Choroid plexus epithelial cell (primary cell): Measurements from ENCODE around the gene KLF2.
A peak's percentile ranks its signal among the peaks of the same experiment; 100 is the strongest.

Experiments used
- DNase-seq: peaks from one replicate; pipeline ENCODE4 v3.0.0-alpha.2; 2010; ENCODE audit warnings: low read depth
- H3K4me3 ChIP-seq: 2 replicates; pipeline ENCODE4 v1.5.1; 2011; ENCODE audit warnings: low read depth, mild to moderate bottlenecking, control low read depth, low read length, moderate library complexity
- TF ChIP-seq, protein P1 (sequence below): conservative IDR thresholded peaks from 2 replicates; pipeline ENCODE4 v1.5.1; 2011; ENCODE audit warnings: low read depth, mild to moderate bottlenecking, control low read depth, inconsistent platforms, low read length, moderate library complexity

KLF2 gene

GRCh38 chr19:16373079-16373478 is 48.5 kb downstream of the KLF2 start:
- DNase-seq = no peak
- TF ChIP-seq, protein P1, sequence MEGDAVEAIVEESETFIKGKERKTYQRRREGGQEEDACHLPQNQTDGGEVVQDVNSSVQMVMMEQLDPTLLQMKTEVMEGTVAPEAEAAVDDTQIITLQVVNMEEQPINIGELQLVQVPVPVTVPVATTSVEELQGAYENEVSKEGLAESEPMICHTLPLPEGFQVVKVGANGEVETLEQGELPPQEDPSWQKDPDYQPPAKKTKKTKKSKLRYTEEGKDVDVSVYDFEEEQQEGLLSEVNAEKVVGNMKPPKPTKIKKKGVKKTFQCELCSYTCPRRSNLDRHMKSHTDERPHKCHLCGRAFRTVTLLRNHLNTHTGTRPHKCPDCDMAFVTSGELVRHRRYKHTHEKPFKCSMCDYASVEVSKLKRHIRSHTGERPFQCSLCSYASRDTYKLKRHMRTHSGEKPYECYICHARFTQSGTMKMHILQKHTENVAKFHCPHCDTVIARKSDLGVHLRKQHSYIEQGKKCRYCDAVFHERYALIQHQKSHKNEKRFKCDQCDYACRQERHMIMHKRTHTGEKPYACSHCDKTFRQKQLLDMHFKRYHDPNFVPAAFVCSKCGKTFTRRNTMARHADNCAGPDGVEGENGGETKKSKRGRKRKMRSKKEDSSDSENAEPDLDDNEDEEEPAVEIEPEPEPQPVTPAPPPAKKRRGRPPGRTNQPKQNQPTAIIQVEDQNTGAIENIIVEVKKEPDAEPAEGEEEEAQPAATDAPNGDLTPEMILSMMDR = no peak
- H3K4me3 ChIP-seq = no peak overlapping the region

GRCh38 chr19:16373532-16373931 is 48.9 kb downstream of the KLF2 start:
- peak; percentile 86 for DNase-seq
- no peak overlapping the region for H3K4me3 ChIP-seq

DNA sequence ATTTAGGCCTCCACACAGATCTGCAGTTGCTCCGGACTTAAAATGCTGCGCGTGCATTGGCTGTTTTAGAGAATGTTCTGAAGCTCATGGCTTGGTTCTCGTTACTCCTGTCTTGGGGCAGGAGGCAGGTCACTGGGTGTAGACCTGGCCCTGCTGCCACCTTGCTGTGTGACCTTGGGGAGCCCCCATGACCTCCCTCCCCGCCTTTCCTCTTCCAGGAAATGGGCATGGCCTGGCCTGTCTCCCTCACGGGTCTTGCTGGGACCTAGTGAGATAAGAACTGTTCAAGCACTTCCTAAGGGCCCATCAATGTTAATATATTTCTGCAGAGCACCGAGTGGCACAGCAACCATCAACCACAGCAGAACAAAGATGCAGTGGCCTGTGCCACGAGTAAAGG is 49.4 kb downstream of the KLF2 start:
- TF ChIP-seq, protein P1 = no peak
- H3K4me3 ChIP-seq = no peak overlapping the region
- DNase-seq = no peak

More at GRCh38 chr19:16373532-16373931, 48.9 kb downstream of the KLF2 start:
- TF ChIP-seq, protein P1 = no peak

DNA sequence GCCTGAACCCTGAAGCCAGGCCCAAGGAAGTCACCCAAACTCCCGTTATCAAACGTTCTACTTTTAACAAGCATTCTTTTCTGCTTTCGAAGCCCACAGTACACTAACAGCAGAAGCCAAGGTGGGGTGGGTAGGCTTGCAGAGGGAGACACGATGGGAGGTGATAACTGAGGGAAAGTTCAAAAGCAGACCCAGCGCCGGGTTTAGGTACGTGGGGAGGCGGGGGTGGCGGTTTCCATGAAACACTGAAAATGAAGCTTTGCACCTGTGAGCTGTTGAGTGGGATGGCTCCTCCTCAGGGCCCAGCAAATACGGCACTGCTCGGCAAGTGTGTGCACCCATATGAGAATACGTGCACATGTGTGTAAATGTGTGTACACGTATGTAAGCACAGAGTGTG is 49.8 kb downstream of the KLF2 start:
- TF ChIP-seq, protein P1 = no peak
- no peak for DNase-seq
- H3K4me3 ChIP-seq = no peak overlapping the region

DNA sequence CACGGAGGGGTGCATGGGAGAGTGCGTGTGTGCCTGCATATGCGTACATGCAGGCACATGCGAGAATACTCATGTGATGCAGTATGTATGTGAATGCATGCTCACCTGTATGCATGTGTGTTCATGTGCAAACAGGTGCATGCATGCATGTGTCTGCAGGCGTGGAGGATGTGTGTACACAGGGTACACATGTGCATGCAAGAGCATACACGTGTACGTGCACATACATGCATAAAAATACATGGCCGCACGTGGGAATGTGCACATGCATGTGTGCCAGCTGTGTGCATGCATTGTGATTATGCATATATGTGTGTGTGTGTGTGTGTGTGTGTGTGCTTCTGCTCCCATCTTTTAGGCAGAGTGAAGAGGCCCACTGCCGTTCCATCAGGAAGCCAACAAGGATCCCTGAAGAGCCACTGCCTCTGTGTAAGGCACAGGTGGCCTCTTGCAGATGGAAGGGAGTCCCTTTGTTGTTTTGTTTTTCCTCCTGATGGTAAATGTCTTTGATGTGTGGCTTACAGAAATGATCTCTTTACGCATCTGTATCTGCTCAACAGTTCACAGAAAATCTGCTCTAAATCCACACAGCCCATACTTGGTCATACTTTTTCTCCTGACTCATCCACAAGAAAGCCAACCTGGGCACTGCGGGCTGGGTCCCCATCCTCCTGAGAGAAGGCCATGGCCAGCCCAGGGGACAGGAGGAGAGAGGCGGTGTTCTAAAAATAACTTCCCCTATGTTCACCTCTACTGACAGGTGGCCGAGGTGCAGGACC is 50.7 kb downstream of the KLF2 start:
- TF ChIP-seq, protein P1 = no peak
- H3K4me3 ChIP-seq = no peak overlapping the region
- DNase-seq = no peak

GRCh38 chr19:16375936-16376185 is 51.2 kb downstream of the KLF2 start:
- no peak for DNase-seq
- TF ChIP-seq, protein P1 = no peak
- H3K4me3 ChIP-seq = no peak overlapping the region

GRCh38 chr19:16376241-16376640 is 51.6 kb downstream of the KLF2 start:
- TF ChIP-seq, protein P1 = no peak
- no peak for DNase-seq
- no peak overlapping the region for H3K4me3 ChIP-seq
